NK-92 (cell line): ENCODE results near the gene RIMS1.

Source experiments
- DNase-seq: peaks from one replicate; lab custom pipeline; 2025; ENCODE audit not compliant: unreplicated experiment; lab: John Stamatoyannopoulos, UW

Gene RIMS1

GRCh38 chr6:72403413-72403812, 517.1 kb downstream of the RIMS1 start:
- DNase-seq: no peak

GRCh38 chr6:72406517-72406916, 520.2 kb downstream of the RIMS1 start:
- DNase-seq: no peak

- no peak for DNase-seq
Observed at GRCh38 chr6:72410769-72411168, 524.4 kb downstream of the RIMS1 start.

- DNase-seq: no peak
Observed at GRCh38 chr6:72411872-72412708, 525.7 kb downstream of the RIMS1 start.

GRCh38 chr6:72412709-72413044, 526.3 kb downstream of the RIMS1 start:
- DNase-seq: no peak

GRCh38 chr6:72413884-72414283, 527.5 kb downstream of the RIMS1 start:
- no peak for DNase-seq

GRCh38 chr6:72414657-72415056, 528.3 kb downstream of the RIMS1 start:
- no peak for DNase-seq

GRCh38 chr6:72416744-72417465, 530.6 kb downstream of the RIMS1 start:
- no peak for DNase-seq

GRCh38 chr6:72417759-72418158, 531.4 kb downstream of the RIMS1 start:
- DNase-seq: no peak

GRCh38 chr6:72418495-72418894, 532.1 kb downstream of the RIMS1 start:
- no peak for DNase-seq

GRCh38 chr6:72419966-72420365, 533.6 kb downstream of the RIMS1 start:
- no peak for DNase-seq

- DNase-seq: no peak
Observed at GRCh38 chr6:72420409-72420808, 534.1 kb downstream of the RIMS1 start.

GRCh38 chr6:72421387-72421786, 535.0 kb downstream of the RIMS1 start:
- no peak for DNase-seq

- no peak for DNase-seq
Observed at GRCh38 chr6:72422171-72422570, 535.8 kb downstream of the RIMS1 start.

- no peak for DNase-seq
Observed at GRCh38 chr6:72424476-72424875, 538.1 kb downstream of the RIMS1 start.

GRCh38 chr6:72425003-72425681, 538.8 kb downstream of the RIMS1 start:
- no peak for DNase-seq

GRCh38 chr6:72440611-72441010, 554.3 kb downstream of the RIMS1 start:
- DNase-seq: no peak

- DNase-seq: no peak
Observed at GRCh38 chr6:72446430-72446829, 560.1 kb downstream of the RIMS1 start.
